OCI-LY3 (cell line): ENCODE results near the gene SNAP47.

Experiments
- EZH2phosphoT487 ChIP-seq: fragments of 200-600 bp; shearing (Covaris generic); IDR thresholded peaks from 2 replicates; pipeline ENCODE4 v1.6.1; 2018; ENCODE audit warnings: antibody characterized with exemption, mixed run types, low read depth
- TF ChIP-seq, protein P1 (sequence below): fragments of 200-600, 300-600 bp; sonication (generic); IDR thresholded peaks from 2 replicates; pipeline ENCODE4 v1.5.1; 2014; ENCODE audit warnings: antibody characterized with exemption, low read length, low read depth

DNA sequence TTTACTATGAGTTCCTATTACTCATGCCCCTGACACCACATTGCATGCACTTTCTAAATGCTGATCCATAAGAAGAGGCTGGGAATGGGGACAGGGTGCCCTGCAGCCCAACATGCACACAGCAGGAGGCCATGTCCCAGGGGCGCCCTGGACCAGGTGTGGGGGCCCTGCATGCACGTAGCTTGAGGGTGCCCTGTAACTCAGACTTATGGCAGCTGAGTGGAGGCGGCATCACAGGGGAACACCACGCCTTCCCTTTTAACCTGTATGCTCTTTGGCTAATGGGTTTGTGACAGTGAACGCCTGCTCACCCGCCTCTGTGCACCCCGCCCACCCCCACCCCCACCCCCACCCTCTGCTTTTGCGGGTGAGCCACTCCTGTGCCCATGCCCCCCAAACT is 36.1 kb downstream of the SNAP47 start:
- TF ChIP-seq, protein P1, sequence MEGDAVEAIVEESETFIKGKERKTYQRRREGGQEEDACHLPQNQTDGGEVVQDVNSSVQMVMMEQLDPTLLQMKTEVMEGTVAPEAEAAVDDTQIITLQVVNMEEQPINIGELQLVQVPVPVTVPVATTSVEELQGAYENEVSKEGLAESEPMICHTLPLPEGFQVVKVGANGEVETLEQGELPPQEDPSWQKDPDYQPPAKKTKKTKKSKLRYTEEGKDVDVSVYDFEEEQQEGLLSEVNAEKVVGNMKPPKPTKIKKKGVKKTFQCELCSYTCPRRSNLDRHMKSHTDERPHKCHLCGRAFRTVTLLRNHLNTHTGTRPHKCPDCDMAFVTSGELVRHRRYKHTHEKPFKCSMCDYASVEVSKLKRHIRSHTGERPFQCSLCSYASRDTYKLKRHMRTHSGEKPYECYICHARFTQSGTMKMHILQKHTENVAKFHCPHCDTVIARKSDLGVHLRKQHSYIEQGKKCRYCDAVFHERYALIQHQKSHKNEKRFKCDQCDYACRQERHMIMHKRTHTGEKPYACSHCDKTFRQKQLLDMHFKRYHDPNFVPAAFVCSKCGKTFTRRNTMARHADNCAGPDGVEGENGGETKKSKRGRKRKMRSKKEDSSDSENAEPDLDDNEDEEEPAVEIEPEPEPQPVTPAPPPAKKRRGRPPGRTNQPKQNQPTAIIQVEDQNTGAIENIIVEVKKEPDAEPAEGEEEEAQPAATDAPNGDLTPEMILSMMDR, result no peak
- no peak for TF ChIP-seq EZH2phosphoT487
